Osteoblast (primary cell): ENCODE data around the gene SORBS2. TPM values are rescaled to one million over a fixed set of nuclear protein-coding genes. Genes with fewer than 3 reads are reported as not detected.

Experiments used
- DNase-seq: peaks from one replicate; pipeline ENCODE4 v3.0.0; 2011; ENCODE audit warnings: low spot score, mixed read lengths; ENCODE audit not compliant: insufficient read length; ENCODE audit errors: missing footprints
- H2AFZ ChIP-seq: 2 replicates; pipeline ENCODE4 v1.6.0; 2011; ENCODE audit warnings: mild to moderate bottlenecking, low read length
- H3K27ac ChIP-seq: 2 replicates; pipeline ENCODE4 v1.5.1; 2011; ENCODE audit warnings: mild to moderate bottlenecking, low read depth, low read length, moderate library complexity
- H3K27me3 ChIP-seq: 2 replicates; pipeline ENCODE4 v1.6.0; 2012; ENCODE audit warnings: mild to moderate bottlenecking, control low read depth, inconsistent platforms, low read length, moderate library complexity; ENCODE audit not compliant: insufficient read depth
- H3K36me3 ChIP-seq: 2 replicates; pipeline ENCODE4 v1.5.1; 2011; ENCODE audit warnings: mild to moderate bottlenecking, low read length, control low read depth, moderate library complexity; ENCODE audit not compliant: insufficient read depth
- H3K4me1 ChIP-seq: 2 replicates; pipeline ENCODE4 v1.5.1; 2011; ENCODE audit warnings: mild to moderate bottlenecking, low read length, control low read depth, moderate library complexity; ENCODE audit not compliant: insufficient read depth
- H3K4me2 ChIP-seq: 2 replicates; pipeline ENCODE4 v1.6.0; 2011; ENCODE audit warnings: mild to moderate bottlenecking, low read length; ENCODE audit not compliant: insufficient read depth
- H3K4me3 ChIP-seq: fragments of 200-600 bp; sonication (generic); 3 replicates; pipeline ENCODE4 v1.5.1; 2012; ENCODE audit warnings: mild to moderate bottlenecking, low read length, inconsistent platforms; ENCODE audit not compliant: insufficient read depth
- H3K79me2 ChIP-seq: 2 replicates; pipeline ENCODE4 v1.6.0; 2012; ENCODE audit warnings: mild to moderate bottlenecking, low read length, control low read depth, inconsistent platforms; ENCODE audit not compliant: insufficient read depth
- H3K9me3 ChIP-seq: 2 replicates; pipeline ENCODE4 v1.5.1; 2011; ENCODE audit warnings: low read depth, low read length, control low read depth
- H4K20me1 ChIP-seq: 2 replicates; pipeline ENCODE4 v1.6.0; 2012; ENCODE audit warnings: mild to moderate bottlenecking, low read length, control low read depth; ENCODE audit not compliant: insufficient read depth
- CTCF ChIP-seq: IDR thresholded peaks from 2 replicates; pipeline ENCODE4 v1.5.1; 2011; ENCODE audit warnings: mild to moderate bottlenecking, low read depth, low read length, moderate library complexity; ENCODE audit errors: extremely low read depth
- total RNA-seq: library from RNA; depleted of rRNA; stranded (reverse); fragments of >200 nt; gene quantifications from 2 replicates; pipeline ENCODE4 v1.2.3, GENCODE V29; 2012

The SORBS2 gene
- total RNA-seq, 1 donor, result 85.0 TPM

DNA sequence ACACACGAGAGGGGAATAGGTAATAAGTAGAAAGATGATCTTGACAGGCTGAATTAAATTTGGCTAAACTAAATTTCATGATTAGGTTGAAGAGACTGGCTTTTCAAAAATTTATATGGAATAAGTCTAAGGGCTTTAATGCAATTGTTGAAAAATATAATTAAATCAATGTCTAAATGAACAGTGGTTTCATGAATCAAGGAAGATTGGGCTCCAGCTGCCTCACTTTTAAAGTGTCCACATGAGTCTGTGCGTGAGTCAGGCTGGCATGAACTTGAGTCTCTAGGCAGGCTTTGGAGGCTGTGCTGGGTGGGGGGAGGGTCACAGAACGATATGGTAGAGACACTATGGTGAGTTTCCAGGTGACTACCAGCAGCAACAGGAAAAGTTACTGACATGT, 111.9 kb downstream of the SORBS2 start:
- H3K27me3 ChIP-seq, result no peaks in the 10 kb centered on the region
- H4K20me1 ChIP-seq, result no peaks in the 10 kb centered on the region
- no peak overlapping the region for H3K4me2 ChIP-seq
- H3K4me3 ChIP-seq, result no peak overlapping the region
- no peaks in the 10 kb centered on the region for H3K9me3 ChIP-seq
- no peak for TF ChIP-seq CTCF
- H3K27ac ChIP-seq, result no peak overlapping the region
- DNase-seq, result peak; percentile 58
- H3K79me2 ChIP-seq, result no peaks in the 10 kb centered on the region
- H2AFZ ChIP-seq, result no peak overlapping the region
- no peaks in the 10 kb centered on the region for H3K36me3 ChIP-seq
- peaks cover 8% of the 10 kb centered on the region for H3K4me1 ChIP-seq

GRCh38 chr4:185697488-185697887, 114.5 kb downstream of the SORBS2 start:
- Histone ChIP-seq H3K4me1 (peaks cover 8% of the 10 kb centered on the region), H3K36me3 (no peaks in the 10 kb centered on the region), H3K4me2 (no peak overlapping the region), H3K27ac (no peak overlapping the region), H3K27me3 (no peaks in the 10 kb centered on the region), H4K20me1 (no peaks in the 10 kb centered on the region), H3K79me2 (no peaks in the 10 kb centered on the region), H3K4me3 (no peak overlapping the region), H2AFZ (no peak overlapping the region), H3K9me3 (no peaks in the 10 kb centered on the region)
- no peak for DNase-seq
- no peak for TF ChIP-seq CTCF

DNA sequence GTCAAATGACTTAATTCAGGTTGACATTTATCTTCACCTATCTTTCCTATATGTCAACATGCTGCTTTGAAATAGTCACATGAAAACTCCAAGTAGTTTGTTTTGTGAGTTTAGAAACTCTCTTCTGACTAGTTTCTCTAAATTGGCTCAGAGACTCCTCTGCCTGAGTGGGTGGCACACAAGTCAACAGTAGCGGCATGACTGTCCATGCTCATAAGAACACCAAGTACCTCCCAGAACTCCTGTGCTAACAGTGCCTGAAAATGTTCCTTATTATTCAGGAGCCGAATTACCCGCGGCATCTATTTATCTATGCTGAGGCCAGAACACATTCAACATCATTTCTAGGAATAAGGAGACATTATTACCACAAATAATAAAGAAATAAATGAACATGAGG, 116.3 kb downstream of the SORBS2 start:
- Histone ChIP-seq H3K36me3 (no peaks in the 10 kb centered on the region), H3K79me2 (no peaks in the 10 kb centered on the region), H3K9me3 (no peaks in the 10 kb centered on the region), H3K4me2 (no peak overlapping the region), H3K4me1 (peaks cover 8% of the 10 kb centered on the region), H2AFZ (no peak overlapping the region), H4K20me1 (no peaks in the 10 kb centered on the region), H3K27ac (no peak overlapping the region), H3K4me3 (no peak overlapping the region), H3K27me3 (no peaks in the 10 kb centered on the region)
- TF ChIP-seq CTCF, result no peak
- no peak for DNase-seq

GRCh38 chr4:185693548-185694215, 118.3 kb downstream of the SORBS2 start:
- Histone ChIP-seq H4K20me1 (no peaks in the 10 kb centered on the region), H3K4me3 (no peak overlapping the region), H3K36me3 (no peaks in the 10 kb centered on the region), H3K9me3 (no peaks in the 10 kb centered on the region), H3K4me2 (no peak overlapping the region), H2AFZ (no peak overlapping the region), H3K4me1 (no peaks in the 10 kb centered on the region), H3K27me3 (no peaks in the 10 kb centered on the region), H3K27ac (no peak overlapping the region), H3K79me2 (no peaks in the 10 kb centered on the region)
- TF ChIP-seq CTCF, result no peak
- no peak for DNase-seq
